NCI-H1105 (cell line): ENCODE data around the gene SLC7A7.
"Not testable (repeated sequence)": the region's sequence is repeated elsewhere in the genome, so short reads cannot be mapped to it uniquely, and the experiment has no call there.

Experiments used
- DNase-seq: peaks from one replicate; lab custom pipeline; 2025; lab: John Stamatoyannopoulos, UW

The SLC7A7 gene

GRCh38 chr14:22843123-22843925, 28.1 kb upstream of the SLC7A7 start:
- DNase-seq = no peak

- DNase-seq = no peak
Observed at GRCh38 chr14:22842211-22843122, 27.2 kb upstream of the SLC7A7 start.

- no peak for DNase-seq
Observed at GRCh38 chr14:22841769-22842168, 26.5 kb upstream of the SLC7A7 start.

- DNase-seq = no peak
Observed at GRCh38 chr14:22841311-22841710, 26.1 kb upstream of the SLC7A7 start.

GRCh38 chr14:22839159-22839779, 24.0 kb upstream of the SLC7A7 start:
- no peak for DNase-seq

- DNase-seq = no peak
Observed at GRCh38 chr14:22838631-22839041, 23.4 kb upstream of the SLC7A7 start.

GRCh38 chr14:22837750-22838538, 22.7 kb upstream of the SLC7A7 start:
- no peak for DNase-seq

GRCh38 chr14:22837114-22837749, 22.0 kb upstream of the SLC7A7 start:
- DNase-seq = peak; percentile 25

GRCh38 chr14:22836301-22837113, 21.3 kb upstream of the SLC7A7 start, which contains the start of gene MMP14:
MMP14 (plus strand) TSS chr14:22836585; CDS start chr14:22836818, 233 bp downstream.
- peak; percentile 49 for DNase-seq

GRCh38 chr14:22835505-22835904, 20.3 kb upstream of the SLC7A7 start:
- no peak for DNase-seq

GRCh38 chr14:22830443-22831010, 15.3 kb upstream of the SLC7A7 start:
- DNase-seq = no peak

- peak; percentile 91 for DNase-seq
Observed at GRCh38 chr14:22829661-22830442, 14.6 kb upstream of the SLC7A7 start, which contains the start of gene MRPL52. MRPL52 (plus strand) TSS chr14:22829887; CDS start chr14:22829913, 26 bp downstream.

- not testable (repeated sequence) for DNase-seq
Observed at GRCh38 chr14:22829076-22829660, 13.9 kb upstream of the SLC7A7 start.

- DNase-seq = no peak
Observed at GRCh38 chr14:22824711-22825359, 9.6 kb upstream of the SLC7A7 start.

GRCh38 chr14:22822571-22823098, 7.4 kb upstream of the SLC7A7 start:
- DNase-seq = no peak

GRCh38 chr14:22822016-22822570, 6.9 kb upstream of the SLC7A7 start:
- DNase-seq = no peak
